ENCODE data around the gene SC5D.
A peak's percentile ranks its signal among the peaks of the same experiment; 100 is the strongest.

Gene SC5D

DNA sequence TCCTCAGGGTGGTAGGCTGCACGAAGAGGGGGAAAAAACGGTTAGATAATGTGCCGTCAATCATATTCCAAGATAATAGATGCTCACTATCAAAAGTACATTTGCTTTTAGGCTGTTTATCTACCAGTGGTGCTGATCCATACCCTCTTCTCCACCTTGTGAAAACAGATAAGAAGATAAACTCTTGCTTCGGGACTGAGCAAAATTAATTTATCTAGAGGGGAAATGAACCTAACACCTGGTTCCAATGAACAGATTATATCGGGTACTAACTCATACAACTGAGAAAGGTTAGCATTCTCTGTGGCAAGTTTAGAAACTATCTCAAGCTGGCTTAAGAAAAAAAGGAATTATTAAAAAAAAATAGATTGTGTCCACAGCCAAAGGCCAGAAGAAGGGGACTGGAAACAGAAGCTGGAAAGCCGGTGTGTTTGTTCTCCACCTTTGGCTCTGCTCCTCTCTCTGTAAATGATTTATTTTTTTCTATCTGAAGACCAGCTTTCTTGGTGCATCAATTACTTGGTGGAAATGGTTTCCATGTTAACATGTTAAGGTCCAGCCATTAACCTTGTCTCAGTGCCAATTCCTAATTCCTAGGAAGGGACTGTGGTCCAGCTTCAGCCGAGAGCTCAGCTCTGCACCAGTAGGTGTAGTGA, 55.8 kb downstream of the SC5D start:
- TF ChIP-seq GATA2 (IDR thresholded peaks at IDR 0.05; ENCODE audit: low read depth, low read length) (peak; percentile 63; the same call in 1 of the 2 replicates), GATA3 (IDR thresholded peaks at IDR 0.05; ENCODE audit: low read depth, low read length) (peak; percentile 53)

DNA sequence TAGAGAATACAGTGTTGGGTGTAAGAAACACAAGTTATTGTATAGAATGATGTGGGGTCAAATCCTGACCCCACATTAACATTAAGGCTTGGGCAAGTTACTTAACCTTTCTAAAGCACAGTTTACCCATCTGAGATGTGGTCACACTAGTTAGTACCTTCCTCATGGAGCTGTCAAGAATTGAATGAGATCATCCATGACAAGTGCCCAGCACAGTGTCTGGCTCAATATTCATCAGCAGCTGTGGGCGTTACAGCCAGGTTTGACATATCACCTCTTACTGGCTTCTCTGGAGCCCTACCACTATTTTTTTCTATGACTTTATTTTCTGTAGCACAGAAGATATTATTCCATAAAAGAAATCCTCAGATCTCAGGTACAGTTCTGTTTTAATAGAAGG, 57.2 kb downstream of the SC5D start:
- no peak for TF ChIP-seq GATA3 (IDR thresholded peaks at IDR 0.05; ENCODE audit: low read depth, low read length)
- no peak for TF ChIP-seq GATA2 (IDR thresholded peaks at IDR 0.05; ENCODE audit: low read depth, low read length)

- no peak for TF ChIP-seq GATA3 (IDR thresholded peaks at IDR 0.05; ENCODE audit: low read depth, low read length)
- TF ChIP-seq GATA2 (IDR thresholded peaks at IDR 0.05; ENCODE audit: low read depth, low read length) = no peak
Measured at GRCh38 chr11:121350314-121351082, 57.9 kb downstream of the SC5D start.

DNA sequence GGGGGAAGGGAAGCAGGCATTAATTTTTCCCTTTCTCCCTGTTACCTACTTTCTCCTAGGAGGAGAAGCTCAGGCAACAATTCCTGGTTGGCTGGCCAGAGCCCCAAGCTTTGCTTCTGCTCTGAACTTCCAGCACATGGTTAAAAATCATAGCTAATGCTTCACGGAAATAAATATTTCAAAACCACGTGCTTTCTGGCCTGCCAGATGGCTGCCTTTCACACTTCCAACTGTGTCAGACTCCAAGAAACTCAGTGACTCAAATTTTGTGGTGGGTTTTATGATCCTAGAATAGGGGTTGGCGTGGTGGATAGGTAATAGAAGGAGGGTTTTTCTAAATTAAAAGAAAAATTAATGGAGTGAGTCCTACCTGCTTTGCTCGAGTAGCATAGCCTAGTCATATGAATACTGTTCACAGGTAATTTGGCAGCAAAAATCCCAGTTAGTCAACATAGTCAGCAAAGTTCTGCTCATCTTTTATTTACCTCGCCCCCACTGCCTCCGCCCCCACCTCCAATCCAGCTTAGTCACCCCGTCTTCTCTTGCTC, 58.6 kb downstream of the SC5D start:
- TF ChIP-seq GATA2 (IDR thresholded peaks at IDR 0.05; ENCODE audit: low read depth, low read length) (no peak), GATA3 (IDR thresholded peaks at IDR 0.05; ENCODE audit: low read depth, low read length) (no peak)

- TF ChIP-seq GATA3 (IDR thresholded peaks at IDR 0.05; ENCODE audit: low read depth, low read length) (no peak), GATA2 (IDR thresholded peaks at IDR 0.05; ENCODE audit: low read depth, low read length) (no peak)
Measured at GRCh38 chr11:121352251-121352891, 59.8 kb downstream of the SC5D start.

GRCh38 chr11:121354192-121354591, 61.6 kb downstream of the SC5D start:
- TF ChIP-seq GATA2 (IDR thresholded peaks at IDR 0.05; ENCODE audit: low read depth, low read length) = no peak
- no peak for TF ChIP-seq GATA3 (IDR thresholded peaks at IDR 0.05; ENCODE audit: low read depth, low read length)

- TF ChIP-seq GATA3 (IDR thresholded peaks at IDR 0.05; ENCODE audit: low read depth, low read length) (no peak), GATA2 (IDR thresholded peaks at IDR 0.05; ENCODE audit: low read depth, low read length) (no peak)
Measured at GRCh38 chr11:121356357-121356756, 63.8 kb downstream of the SC5D start.
